Upper lobe of left lung (tissue), 6 donors: ENCODE data around the gene CYP2W1. TPM values are rescaled to one million over a fixed set of nuclear protein-coding genes. Genes with fewer than 3 reads are reported as not detected.

Source experiments
- small RNA-seq, 4 donors: library from RNA; depleted of rRNA; stranded (forward); fragments of <200 nt; gene quantifications; one replicate each; pipeline ENCODE3, GENCODE V24; 2016
- total RNA-seq, 6 donors: library from RNA; depleted of rRNA in 4 of 6; stranded (reverse); fragments of >200 nt in 4 of 6; gene quantifications; one replicate each; pipeline versions ENCODE4 v1.1.0 to v1.2.1, GENCODE V29; 2016 to 2021
- donor health status: DM: no; HTN: no; CAD: no; lungs with moderate emphysema.
- donor health status: DM: no; HTN: yes; CAD: no; lungs with severe emphysema.

Gene CYP2W1
- total RNA-seq, 6 donors from 2014 or later: not detected

Small RNAs within 50 kb of the gene (small RNA-seq; reads per million reads assigned to genes)
- gene MIR339: 6.5 to 15.1 (median 10.6) reads per million in 4 donors

Other genes starting within 250 kb of the CYP2W1 start
- 100 to 1,000 TPM; 107 to 196 (median 127) TPM for gene SUN1, start 150.7 kb upstream of the CYP2W1 start, total RNA-seq
- gene GET4, start 106.6 kb upstream of the CYP2W1 start, total RNA-seq: 10 to 100 TPM; 26.0 to 82.6 (median 40.8) TPM
- gene ADAP1, start 28.5 kb upstream of the CYP2W1 start, total RNA-seq: 100 to 1,000 TPM in 1 of 6 donors, 10 to 100 TPM in 5; 31.0 to 109 (median 37.5) TPM
- gene COX19, start 7.6 kb upstream of the CYP2W1 start, total RNA-seq: 10 to 100 TPM in 4 of 6 donors, 1 to 10 TPM in 2; 9.1 to 25.1 (median 11.5) TPM
- 10 to 100 TPM; 11.2 to 32.8 (median 28.9) TPM for gene GPR146, start 61.4 kb downstream of the CYP2W1 start, total RNA-seq
- gene GPER1, start 104.9 kb downstream of the CYP2W1 start, total RNA-seq: 10 to 100 TPM in 2 of 6 donors, 1 to 10 TPM in 4; 6.5 to 24.7 (median 8.5) TPM
- gene ZFAND2A, start 177.0 kb downstream of the CYP2W1 start, total RNA-seq: 10 to 100 TPM; 12.5 to 45.1 (median 21.6) TPM
- gene UNCX, start 249.7 kb downstream of the CYP2W1 start, total RNA-seq: not detected